ENCODE measurements around the gene SARDH. TPM values are rescaled to one million over a fixed set of nuclear protein-coding genes. Genes with fewer than 3 reads are reported as not detected.

SARDH gene
- total RNA-seq, 1 donor from 2014 or later, result 12.9 TPM

DNA sequence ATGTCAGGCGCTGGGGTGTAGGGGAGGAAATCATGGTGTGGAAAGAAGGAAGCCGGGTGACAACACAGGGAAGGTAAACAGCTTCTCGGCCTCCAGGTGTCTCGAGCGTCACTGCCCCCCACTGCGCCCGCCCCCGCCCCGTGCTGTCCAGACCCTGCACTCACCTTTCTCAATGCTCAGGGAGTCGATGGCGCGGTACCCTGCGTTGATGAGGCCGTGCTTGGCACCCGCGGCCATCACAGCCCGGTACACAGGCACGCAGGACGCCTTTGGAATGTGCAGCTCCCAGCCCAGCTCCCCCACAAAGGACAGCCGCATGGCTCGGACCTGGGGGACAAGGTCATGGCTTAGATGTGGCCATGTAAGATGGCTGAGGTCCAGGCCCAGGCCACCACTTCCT lies 66.8 kb downstream of the SARDH start:
- Mint-ChIP-seq H3K9me3 (no peaks in the 10 kb centered on the region), H3K4me1 (peaks cover 3% of the 10 kb centered on the region), H3K4me3 (no peak overlapping the region), H3K36me3 (no peaks in the 10 kb centered on the region), H3K27ac (no peak overlapping the region), H3K27me3 (ENCODE audit: low read depth) (no peaks in the 10 kb centered on the region)
- TF ChIP-seq, protein P1, sequence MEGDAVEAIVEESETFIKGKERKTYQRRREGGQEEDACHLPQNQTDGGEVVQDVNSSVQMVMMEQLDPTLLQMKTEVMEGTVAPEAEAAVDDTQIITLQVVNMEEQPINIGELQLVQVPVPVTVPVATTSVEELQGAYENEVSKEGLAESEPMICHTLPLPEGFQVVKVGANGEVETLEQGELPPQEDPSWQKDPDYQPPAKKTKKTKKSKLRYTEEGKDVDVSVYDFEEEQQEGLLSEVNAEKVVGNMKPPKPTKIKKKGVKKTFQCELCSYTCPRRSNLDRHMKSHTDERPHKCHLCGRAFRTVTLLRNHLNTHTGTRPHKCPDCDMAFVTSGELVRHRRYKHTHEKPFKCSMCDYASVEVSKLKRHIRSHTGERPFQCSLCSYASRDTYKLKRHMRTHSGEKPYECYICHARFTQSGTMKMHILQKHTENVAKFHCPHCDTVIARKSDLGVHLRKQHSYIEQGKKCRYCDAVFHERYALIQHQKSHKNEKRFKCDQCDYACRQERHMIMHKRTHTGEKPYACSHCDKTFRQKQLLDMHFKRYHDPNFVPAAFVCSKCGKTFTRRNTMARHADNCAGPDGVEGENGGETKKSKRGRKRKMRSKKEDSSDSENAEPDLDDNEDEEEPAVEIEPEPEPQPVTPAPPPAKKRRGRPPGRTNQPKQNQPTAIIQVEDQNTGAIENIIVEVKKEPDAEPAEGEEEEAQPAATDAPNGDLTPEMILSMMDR (IDR thresholded peaks at IDR 0.05; ENCODE audit: unreplicated experiment), result no peak
- DNase-seq (ENCODE audit: low spot score in 2 of 2, unreplicated experiment in 2 of 2), result no peak

DNA sequence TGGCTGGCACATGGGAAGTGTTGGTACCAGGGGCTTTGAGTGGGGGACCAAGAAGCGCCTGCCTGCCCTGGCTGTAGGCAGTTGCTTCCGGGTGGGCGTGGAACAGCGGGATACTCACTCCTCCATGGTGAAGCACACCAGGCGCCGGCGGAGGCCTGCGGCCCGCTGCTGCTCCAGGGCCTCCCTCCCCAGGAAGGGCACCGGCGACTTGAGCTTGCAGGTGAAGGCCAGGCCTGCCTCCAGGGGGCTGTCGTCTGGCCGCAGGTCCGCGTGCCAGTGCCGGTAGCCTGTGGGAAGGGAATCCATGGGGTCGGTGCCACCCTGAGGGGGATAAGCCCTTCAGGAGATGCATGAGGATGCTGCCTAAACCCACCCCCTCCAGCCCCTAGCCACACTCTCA lies 67.7 kb downstream of the SARDH start:
- H3K36me3 Mint-ChIP-seq, result no peaks in the 10 kb centered on the region
- no peaks in the 10 kb centered on the region for H3K4me1 Mint-ChIP-seq
- H3K4me3 Mint-ChIP-seq, result no peak overlapping the region
- no peaks in the 10 kb centered on the region for H3K27me3 Mint-ChIP-seq (ENCODE audit: low read depth)
- no peak overlapping the region for H3K27ac Mint-ChIP-seq
- TF ChIP-seq, protein P1 (IDR thresholded peaks at IDR 0.05; ENCODE audit: unreplicated experiment), result no peak
- no peaks in the 10 kb centered on the region for H3K9me3 Mint-ChIP-seq
- no peak for DNase-seq (ENCODE audit: low spot score in 2 of 2, unreplicated experiment in 2 of 2)

DNA sequence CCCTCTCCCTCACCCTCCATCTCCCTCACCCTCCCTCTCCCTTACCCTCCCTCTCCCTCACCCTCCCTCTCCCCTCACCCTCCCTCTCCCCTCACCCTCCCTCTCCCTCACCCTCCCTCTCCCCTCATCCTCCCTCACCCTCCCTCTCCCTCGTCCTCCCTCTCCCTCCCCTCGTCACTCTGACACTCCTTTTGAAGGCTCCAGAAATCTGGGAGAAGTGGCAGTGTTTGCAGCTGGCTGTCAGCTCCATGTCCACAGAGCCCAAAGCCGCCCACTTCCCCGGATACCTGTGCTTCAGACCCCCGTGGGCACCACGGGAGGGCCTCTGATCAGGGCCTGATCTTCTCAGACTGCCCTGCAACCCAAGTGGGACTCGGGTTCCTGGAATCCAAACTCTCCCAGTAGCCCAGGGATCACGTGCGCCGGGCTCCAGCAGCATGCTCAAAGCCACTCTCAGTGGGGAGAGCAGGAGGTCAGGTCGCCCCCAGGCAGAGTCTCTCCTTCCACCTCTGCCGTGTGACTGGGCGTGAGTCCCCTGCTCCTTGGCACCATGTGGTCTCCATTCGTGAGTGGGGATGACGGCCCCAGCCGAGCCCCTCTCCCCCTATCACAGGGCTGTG lies 68.9 kb downstream of the SARDH start:
- no peak for DNase-seq (ENCODE audit: low spot score in 2 of 2, unreplicated experiment in 2 of 2)
- Mint-ChIP-seq H3K4me3 (no peak overlapping the region), H3K4me1 (no peaks in the 10 kb centered on the region), H3K27ac (no peak overlapping the region), H3K9me3 (no peaks in the 10 kb centered on the region), H3K36me3 (no peaks in the 10 kb centered on the region), H3K27me3 (ENCODE audit: low read depth) (no peaks in the 10 kb centered on the region)
- TF ChIP-seq, protein P1 (IDR thresholded peaks at IDR 0.05; ENCODE audit: unreplicated experiment), result no peak

DNA sequence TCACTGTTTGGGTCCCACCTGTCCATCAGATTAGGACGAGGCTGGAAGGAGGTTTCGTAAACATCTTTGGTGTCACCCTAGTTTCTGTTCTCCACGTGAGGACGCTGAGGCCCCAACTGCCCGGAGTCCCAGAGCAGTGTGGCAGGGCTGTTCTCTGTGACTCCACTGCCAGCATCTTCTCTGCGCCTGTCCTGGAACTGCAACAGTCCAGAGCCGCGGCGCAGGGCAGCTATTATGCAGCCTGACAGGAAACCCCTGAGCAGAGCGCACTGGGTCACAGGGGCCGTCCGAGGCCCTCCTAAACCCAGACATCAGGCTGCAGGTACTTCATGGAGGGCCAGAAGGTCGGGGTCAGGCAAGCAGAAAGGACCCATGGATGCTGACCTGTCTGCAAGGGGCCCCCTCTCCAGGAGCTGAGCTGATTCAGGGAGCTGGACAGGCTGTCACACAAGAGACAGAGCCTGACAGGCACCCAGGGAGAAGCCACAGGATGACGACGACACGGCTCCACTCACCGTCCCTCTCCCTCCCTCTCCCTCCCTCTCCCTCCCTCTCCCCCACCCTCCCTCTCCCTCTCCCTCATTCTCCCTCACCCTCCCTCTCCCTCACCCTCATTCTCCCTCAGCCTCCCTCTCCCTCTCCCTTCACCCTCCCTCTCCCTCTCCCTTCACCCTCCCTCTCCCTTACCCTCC lies 70.2 kb downstream of the SARDH start:
- TF ChIP-seq, protein P1 (IDR thresholded peaks at IDR 0.05; ENCODE audit: unreplicated experiment), result no peak
- Mint-ChIP-seq H3K27ac (no peak overlapping the region), H3K4me1 (no peaks in the 10 kb centered on the region), H3K4me3 (no peak overlapping the region), H3K27me3 (ENCODE audit: low read depth) (no peaks in the 10 kb centered on the region), H3K9me3 (no peaks in the 10 kb centered on the region), H3K36me3 (no peaks in the 10 kb centered on the region)
- no peak for DNase-seq (ENCODE audit: low spot score in 2 of 2, unreplicated experiment in 2 of 2)

DNA sequence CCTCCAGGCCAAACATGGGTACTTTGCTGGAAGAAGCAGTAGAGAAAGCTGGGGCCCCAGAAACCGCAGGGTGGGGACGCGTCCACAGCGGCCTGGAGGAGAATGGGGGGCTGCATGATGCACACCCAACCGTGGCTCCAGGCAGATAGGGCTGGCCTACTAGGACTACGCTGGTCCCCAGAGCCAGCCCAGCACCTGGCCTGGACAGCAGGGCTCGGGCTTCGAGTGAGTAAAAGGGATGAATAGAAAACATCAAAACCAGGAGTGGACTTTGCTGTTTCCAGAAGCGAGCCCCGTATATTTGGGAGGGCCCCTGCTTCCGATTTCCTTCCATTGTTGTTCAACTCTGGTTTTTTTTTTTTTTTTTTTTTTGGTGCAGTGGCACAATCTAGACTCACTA lies 71.3 kb downstream of the SARDH start:
- no peaks in the 10 kb centered on the region for H3K36me3 Mint-ChIP-seq
- no peak for DNase-seq (ENCODE audit: low spot score in 2 of 2, unreplicated experiment in 2 of 2)
- no peaks in the 10 kb centered on the region for H3K4me1 Mint-ChIP-seq
- no peak overlapping the region for H3K4me3 Mint-ChIP-seq
- TF ChIP-seq, protein P1 (IDR thresholded peaks at IDR 0.05; ENCODE audit: unreplicated experiment), result no peak
- H3K9me3 Mint-ChIP-seq, result no peaks in the 10 kb centered on the region
- no peak overlapping the region for H3K27ac Mint-ChIP-seq
- no peaks in the 10 kb centered on the region for H3K27me3 Mint-ChIP-seq (ENCODE audit: low read depth)

Data from mesothelial cell of epicardium (in vitro differentiated cells).